Activated T-helper 1 cell treated with Interleukin-2 at 50 U/mL for 16 hours (primary cell): ENCODE results near the gene LRRC61.
"Not testable (repeated sequence)": the region's sequence is repeated elsewhere in the genome, so short reads cannot be mapped to it uniquely, and the experiment has no call there.

Source experiments
- DNase-seq: peaks from one replicate; pipeline ENCODE4 v3.0.0-alpha.2; 2020; ENCODE audit warnings: low read depth

LRRC61 gene

GRCh38 chr7:150307904-150308303 is 15.3 kb upstream of the LRRC61 start:
- no peak for DNase-seq

- DNase-seq, result no peak
Observed at GRCh38 chr7:150308575-150308974, 14.6 kb upstream of the LRRC61 start.

- no peak for DNase-seq
Observed at GRCh38 chr7:150311146-150311545, 12.0 kb upstream of the LRRC61 start.

GRCh38 chr7:150311711-150312110 is 11.4 kb upstream of the LRRC61 start:
- no peak for DNase-seq

- DNase-seq, result not testable (repeated sequence)
Observed at GRCh38 chr7:150312649-150313366, 10.3 kb upstream of the LRRC61 start.

- no peak for DNase-seq
Observed at GRCh38 chr7:150313367-150313809, 9.8 kb upstream of the LRRC61 start.

GRCh38 chr7:150313870-150314269 is 9.3 kb upstream of the LRRC61 start:
- DNase-seq, result no peak

DNA sequence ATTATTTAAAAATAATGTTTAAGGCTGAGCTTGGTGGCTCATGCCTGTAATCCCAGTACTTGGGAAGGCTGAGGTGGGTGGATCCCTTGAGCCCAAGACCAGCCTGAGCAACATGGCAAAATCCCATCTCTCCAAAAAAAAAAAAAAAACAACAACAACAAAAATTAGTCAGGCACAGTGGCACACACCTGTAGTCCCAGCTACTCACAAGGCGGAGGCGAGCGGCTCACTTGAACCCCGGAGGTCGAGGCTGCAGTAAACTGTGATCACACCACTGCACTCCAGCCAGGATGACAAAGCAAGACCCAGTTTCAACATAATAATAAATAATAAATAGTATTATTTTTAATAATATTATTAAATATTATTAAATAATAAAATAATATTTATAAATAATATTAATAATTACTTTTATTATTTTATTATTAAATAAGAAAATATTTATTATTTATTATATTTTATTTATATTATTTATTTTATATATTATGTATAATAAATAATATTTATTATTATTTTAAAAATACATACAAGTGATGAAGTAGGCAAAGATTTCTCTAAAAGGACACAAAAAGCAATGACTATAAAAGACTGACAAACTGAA is 8.4 kb upstream of the LRRC61 start:
- DNase-seq, result no peak

GRCh38 chr7:150316987-150317386 is 6.2 kb upstream of the LRRC61 start:
- DNase-seq, result not testable (repeated sequence)

- DNase-seq, result no peak
Observed at GRCh38 chr7:150317748-150318444, 5.3 kb upstream of the LRRC61 start.

DNA sequence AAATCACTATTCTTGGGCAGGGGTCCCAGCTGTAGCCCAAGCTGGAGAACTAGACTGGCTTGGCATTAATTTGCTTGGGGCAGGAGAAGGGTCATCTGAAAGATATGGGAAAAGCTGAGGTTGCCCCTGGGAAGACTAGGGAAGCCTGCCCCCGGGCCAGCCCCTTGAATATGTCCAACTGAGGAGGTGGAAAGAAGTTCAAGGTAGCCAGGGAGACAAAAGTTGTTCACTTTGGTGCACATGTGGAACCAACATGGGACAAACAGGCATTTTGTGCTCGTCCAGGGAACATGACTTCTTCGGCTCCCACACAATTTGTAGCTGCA is 1.4 kb upstream of the LRRC61 start:
- DNase-seq, result no peak

DNA sequence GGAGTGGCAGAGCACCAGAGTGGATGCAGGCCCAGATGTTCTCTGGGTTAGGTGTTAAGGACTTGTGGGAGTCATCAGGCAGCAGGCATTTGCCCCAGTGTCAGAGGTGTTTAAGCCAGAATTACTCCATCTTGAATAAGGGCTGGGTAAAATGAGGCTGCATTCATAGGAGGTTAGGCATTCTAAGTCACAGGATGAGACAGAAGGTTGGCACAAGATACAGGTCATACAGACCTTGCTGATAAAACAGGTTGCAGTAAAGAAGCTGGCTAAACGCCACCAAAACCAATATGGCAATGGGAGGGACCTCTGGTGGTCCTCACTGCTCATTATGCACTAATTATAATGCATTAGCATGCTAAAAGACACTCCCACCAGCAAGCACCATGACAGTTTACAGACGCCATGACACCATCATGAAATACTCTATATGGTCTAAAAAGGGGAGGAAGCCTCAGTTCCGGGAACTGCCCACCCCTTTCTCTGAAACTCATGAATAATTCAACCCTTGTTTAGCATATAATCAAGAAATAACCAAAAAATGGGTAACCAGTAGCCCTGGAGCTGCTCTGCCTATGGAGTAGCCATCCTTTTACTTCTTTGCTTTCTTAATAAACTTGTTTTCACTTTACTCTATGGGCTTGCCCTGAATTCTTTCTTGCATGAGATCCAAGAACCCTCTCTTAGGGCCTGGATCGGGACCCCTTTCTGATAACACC is 882 bp upstream of the LRRC61 start:
- DNase-seq, result no peak

DNA sequence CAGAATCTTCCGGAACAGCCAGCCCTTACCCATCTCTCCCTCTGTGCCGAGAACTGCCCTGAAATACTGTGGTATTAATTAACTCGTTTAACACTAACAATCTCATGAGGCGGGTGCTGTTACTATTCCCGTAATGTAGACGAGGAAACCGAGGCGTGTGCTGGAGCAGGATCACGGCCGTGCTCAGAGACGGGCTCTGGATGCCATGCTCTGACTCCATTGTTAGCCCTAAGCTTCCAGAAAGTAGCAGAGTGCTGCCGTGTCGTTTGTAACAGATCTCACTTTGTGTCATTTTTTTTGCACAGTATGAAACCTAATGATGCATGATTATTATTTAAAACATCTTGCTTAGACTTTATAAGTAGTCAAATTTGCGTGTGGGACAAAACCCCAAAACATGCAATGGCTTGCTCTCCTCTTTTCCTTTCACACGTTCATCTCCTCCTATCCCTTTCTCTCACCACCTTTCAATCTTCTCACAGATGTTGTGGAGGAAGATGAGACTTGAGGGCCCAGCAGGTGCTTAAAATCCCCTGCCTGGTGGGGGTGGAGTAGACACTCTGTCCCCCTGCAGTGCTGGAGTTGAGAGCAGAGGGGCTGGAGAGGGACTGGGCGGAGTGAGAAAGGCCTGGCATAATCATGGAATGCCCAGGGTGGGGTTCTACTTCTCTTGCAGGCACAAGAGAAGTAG is 672 bp downstream of the LRRC61 start:
- DNase-seq, result no peak

- DNase-seq, result no peak
Observed at GRCh38 chr7:150324373-150324961, 1.3 kb downstream of the LRRC61 start.

DNA sequence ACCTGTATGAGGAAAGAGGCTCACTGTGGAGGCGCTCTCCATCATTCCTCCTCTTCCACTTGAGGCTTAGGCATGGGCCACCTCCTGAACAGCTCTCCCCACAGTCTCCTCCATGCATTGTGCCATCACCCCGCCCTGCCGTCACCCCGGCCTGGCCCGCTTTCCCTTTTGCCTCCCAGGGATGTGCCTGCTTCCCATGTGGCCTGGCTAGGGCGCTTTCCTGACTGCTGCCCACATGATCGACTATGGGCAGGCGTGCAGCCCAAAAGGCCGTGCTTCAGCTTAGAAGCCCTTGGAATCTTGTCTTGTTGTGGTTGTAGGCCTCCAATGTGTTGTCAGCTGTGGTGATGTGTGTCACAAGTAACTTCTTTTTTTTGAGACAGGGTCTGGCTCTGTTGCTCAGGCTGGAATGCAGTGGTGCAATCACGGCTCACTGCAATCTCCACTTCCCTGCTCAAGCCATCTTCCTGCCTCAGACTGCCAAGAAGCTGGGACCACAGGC is 2.0 kb downstream of the LRRC61 start:
- DNase-seq, result no peak

GRCh38 chr7:150325901-150326300 is 2.7 kb downstream of the LRRC61 start:
- DNase-seq, result no peak

DNA sequence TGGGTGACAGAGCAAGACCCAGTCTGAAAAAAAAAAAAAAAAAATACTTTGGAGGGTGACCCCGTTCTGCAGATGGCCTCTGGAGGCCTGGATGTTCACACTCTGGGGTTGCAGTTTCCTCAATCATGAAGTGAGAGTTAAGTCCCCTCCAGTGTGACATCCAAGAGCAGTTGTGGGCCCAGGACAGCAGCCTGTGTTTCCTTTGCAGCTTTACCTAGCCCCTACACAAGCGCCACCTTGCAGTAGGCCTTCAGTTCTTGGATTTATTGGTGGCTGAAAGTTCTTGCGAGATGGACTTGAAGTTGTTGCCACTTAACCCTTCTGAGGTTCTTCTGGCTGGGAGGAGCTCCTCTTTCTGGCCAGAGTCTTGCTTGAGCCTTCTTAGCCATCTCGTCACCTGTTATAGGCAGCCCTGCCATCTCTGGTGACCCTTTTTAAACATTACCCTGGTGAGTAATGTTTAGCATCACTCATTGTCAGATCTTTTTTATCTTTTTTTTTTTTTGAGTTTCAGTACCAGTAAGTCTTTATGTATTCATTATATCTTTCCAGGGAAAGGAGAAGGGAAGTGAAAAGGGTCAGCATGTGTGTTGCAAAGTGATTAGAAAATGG is 3.6 kb downstream of the LRRC61 start:
- DNase-seq, result no peak

GRCh38 chr7:150327308-150327707 is 4.2 kb downstream of the LRRC61 start:
- no peak for DNase-seq

DNA sequence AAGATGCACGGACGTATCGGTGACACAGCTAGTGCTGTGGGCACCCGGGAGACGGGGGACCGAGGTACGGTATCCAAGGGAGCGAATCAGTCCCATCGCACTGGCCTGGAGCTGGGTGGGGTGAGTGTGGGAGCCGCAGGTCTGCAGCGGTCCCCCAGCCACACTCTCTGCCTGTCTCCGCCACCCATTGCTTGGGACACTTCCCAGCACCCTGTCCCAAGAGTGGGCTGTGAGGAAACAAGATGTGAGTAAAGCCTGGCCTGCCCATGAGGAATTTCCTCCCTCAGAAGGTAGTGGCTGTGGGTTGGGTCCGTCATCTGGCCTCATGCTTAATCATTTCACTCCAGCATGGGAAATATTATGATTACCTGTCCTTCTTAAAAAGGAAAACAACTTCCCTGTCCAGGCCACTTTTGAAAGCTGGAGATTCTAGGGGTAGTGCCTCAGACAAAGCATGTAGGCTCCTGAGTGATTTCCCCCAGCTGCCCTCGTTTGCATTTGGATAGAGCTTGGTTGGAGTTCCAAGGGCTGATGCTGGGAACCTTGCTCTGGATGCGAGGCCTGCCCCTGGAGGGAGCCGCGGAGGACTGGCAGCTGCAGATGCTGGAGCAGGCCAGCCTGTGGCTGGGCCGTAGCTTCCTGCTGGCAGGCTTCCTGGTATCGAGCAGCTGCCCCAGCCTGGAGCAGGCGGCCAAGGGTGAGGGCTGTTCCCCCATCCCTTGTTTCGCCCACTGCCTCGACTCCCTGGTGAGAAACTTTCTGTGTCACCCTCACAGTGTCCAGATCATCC is 6.4 kb downstream of the LRRC61 start:
- no peak for DNase-seq

- DNase-seq, result no peak
Observed at GRCh38 chr7:150330211-150330885, 7.2 kb downstream of the LRRC61 start.
